Activated gamma-delta T cell treated with Interleukin-2 at 50 U/mL for 16 hours (primary cell): ENCODE data around the gene MED17.
"Not testable (repeated sequence)": the region's sequence is repeated elsewhere in the genome, so short reads cannot be mapped to it uniquely, and the experiment has no call there.

Experiments used
- DNase-seq: peaks from one replicate; pipeline ENCODE4 v3.0.0-alpha.2; 2020

Gene MED17, protein sequence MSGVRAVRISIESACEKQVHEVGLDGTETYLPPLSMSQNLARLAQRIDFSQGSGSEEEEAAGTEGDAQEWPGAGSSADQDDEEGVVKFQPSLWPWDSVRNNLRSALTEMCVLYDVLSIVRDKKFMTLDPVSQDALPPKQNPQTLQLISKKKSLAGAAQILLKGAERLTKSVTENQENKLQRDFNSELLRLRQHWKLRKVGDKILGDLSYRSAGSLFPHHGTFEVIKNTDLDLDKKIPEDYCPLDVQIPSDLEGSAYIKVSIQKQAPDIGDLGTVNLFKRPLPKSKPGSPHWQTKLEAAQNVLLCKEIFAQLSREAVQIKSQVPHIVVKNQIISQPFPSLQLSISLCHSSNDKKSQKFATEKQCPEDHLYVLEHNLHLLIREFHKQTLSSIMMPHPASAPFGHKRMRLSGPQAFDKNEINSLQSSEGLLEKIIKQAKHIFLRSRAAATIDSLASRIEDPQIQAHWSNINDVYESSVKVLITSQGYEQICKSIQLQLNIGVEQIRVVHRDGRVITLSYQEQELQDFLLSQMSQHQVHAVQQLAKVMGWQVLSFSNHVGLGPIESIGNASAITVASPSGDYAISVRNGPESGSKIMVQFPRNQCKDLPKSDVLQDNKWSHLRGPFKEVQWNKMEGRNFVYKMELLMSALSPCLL

DNA sequence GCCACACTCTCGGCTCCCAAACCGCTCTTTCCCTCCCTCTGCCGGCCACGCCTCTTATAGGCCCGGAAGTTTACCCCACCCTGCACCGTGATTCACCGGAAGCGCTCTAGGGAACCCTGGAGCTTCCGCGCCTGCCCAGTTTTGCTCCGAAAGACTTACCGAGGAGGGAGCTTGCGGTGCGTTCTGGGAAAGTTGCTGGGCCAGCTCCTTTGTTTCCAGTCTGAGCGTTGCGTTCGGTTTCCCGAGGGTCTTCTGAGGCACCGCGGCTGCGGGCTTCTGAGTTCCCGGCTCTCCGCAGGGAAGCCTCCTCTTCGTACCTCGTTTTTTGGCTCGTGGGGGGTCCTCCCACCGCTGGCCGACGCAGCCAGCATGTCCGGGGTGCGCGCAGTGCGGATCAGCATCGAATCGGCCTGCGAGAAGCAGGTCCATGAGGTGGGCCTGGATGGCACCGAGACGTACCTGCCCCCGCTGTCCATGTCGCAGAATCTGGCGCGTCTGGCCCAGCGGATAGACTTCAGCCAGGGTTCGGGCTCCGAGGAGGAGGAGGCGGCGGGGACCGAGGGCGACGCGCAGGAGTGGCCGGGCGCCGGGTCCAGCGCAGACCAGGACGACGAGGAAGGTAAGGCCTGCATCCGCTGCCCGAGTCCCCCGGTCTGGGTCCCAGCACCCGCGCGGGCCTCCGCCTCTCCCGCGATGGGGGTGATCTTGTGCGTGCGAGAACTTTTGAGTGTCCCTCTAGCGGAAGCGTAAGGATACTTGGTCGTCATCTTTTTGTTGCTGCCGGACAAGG, at the start of gene MED17:
Gene MED17, plus strand, starts transcription at position 138 of the 790 bp plus-strand sequence. Its CDS starts 232 bp downstream, at position 370.
- DNase-seq, result peak; percentile 87

DNA sequence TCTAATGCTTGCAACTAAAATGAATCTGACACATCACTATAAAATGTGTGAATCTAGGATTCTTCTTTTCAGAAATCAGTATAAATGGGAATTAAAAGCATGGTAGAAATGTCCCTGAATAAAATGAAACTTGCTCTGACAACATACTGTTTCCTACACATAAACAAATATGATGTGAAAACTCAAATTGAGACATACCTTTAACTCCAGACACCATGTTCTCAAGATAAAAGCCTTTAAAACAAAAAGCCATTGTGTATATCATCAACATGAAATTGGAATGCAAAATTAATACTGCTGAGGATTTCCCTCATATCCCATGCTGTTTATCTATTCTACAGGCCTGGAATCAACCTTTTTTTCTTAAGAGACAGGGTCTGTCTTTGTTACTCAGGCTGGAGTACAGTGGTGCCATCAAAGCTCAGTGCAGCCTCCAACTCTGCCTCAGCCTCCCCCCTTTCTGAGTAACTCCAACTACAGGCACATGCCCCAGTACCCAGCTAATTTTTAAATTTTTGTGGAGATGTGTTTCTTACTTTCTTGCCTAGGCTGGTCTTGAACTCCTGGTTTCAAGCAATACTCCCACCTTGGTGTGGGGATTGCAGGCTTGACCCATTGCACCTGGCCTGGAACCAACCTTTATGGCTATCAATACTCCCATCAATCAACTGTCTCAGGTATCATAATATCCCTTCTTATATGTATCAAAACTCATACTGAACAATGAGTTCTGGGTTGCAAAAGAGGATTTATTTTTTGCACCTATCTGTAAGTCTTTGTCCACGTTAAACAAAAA, 49.5 kb upstream of the MED17 start:
- no peak for DNase-seq

DNA sequence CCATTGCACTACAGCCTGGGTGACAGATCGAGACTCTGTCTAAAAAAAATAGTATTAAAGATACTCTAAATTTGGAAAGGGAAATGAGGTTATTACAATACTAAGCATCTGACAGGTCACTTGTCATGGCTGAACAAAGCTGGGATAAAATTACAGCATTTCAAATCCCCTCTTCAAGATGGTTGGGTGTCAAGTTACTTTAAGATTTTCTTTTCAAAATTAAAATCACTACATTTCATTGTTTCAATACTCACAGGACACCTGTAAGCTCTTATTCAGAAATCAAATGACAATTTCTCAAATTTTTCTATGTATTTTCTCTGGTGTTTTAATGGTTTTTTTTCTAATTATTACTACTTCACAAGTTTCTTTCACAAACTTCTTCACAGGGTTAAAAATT, 48.5 kb upstream of the MED17 start:
- DNase-seq, result no peak

DNA sequence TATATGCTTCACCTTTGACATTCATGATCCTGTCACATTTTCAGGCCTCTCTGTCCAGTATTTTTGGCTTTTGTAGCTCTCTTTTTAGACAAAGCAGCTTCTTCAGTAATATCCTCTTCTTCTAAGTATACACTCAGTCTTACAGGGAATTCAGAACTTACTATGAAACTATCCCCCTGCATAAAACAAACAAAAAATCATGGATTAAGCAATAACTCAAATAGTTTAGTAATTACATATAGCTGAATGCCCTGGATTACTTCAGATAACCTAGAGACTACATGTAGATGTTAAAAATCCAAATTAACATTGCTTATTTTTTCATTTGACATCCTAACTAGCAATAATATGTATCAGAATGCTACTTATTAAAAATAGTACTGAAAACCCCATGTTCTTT, 48.0 kb upstream of the MED17 start:
- DNase-seq, result no peak

DNA sequence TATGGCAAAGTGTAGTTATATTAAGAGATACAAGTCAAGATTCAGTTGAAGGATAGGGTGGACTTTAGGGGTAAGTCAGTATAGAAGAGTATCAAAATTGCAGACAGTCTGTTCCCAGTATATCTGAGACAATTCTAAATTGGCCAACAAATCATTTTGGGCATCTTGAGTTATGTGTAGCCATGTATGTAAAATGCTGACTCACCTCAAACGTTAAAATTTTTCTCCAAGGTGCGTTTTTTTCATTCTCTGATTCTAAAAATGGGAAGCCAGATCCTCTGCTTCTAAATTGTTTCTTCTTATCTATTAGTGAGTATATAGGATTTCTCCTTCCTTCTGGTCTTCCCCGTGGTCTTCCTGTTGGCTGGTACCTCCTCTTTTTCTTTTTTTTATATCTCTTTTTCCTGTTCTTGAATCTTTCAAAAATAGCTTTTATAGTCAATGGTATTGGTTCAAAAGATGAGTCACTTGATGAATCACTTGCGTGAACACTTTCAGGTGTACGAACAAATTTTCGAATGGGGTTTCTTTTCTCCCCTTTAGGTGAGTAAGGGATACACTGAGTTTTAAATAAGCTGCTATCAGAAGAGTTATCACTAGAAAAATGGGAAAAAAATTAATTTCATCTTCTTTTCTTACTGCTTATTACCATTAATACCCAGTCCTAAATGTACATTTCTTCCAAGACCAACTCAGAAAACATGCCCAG, 46.0 kb upstream of the MED17 start:
- DNase-seq, result no peak

DNA sequence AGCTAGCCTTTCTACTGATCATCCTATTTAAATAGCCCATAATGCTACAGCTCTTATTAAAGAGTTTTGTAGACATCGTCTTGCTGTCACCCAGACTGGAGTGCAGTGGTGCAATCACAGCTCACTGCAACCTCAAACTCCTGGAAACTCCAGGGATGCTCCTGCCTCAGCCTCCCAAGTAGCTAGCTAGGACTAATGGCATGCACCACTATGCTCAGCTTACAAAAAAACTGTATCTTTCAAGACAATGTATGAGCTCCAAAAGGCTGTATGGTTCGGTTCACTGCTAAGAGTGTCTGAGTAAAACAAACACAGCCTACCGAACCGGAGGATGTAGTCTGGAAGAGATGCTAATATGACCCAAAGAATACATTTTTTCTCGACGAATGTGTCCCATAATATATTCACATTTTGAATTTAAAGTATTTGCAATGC, 45.4 kb upstream of the MED17 start:
- no peak for DNase-seq

DNA sequence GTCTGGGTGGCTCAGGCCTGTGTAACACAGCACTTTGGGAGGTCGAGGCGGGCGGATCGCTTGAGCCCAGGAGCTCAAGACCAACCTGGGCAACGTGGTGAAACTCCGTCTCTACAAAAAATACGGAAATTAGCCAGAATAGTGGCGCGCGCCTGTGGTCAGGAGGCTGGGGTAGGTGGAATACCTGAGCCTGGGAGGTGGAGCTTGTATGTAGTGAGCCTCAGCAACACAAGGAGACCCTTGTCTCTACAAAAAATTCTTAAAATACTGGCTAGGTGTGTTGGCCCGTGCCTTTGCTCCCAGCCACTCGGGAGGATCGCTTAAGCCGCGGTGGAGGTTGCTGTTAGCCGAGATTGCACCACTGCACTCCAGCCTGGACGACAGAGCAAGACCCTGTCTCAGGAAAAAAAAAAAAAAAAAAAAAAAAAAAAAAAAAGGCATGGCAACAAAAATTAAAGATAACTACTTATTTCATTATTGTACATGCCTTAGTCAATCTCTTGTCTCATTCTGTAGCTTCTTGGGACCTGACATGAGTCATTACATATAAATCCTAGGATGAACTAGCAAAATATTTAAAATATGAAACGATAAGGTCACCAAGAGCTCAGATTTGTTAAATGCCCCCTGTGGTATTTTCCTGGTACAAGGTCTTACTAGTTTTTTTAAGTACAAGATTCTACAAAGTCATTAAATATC, 43.9 kb upstream of the MED17 start:
- no peak for DNase-seq

DNA sequence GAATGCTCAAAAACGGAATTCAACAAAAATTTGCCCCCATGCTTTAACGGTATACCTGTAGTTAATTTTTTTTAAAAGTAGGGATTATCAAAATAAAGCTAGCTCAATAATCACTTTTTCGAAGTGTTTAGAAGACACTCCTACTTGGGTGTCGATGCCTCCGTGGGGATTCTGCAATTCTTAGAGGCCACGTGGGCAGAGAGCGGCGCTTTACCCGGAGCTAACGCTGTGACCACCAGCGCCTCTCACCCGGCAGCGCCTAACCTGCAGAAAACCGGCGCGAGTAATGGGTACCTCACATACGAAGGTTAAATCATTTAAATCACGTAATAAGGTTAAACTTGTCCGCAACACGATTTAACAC, 43.4 kb upstream of the MED17 start:
- peak; percentile 52 for DNase-seq

DNA sequence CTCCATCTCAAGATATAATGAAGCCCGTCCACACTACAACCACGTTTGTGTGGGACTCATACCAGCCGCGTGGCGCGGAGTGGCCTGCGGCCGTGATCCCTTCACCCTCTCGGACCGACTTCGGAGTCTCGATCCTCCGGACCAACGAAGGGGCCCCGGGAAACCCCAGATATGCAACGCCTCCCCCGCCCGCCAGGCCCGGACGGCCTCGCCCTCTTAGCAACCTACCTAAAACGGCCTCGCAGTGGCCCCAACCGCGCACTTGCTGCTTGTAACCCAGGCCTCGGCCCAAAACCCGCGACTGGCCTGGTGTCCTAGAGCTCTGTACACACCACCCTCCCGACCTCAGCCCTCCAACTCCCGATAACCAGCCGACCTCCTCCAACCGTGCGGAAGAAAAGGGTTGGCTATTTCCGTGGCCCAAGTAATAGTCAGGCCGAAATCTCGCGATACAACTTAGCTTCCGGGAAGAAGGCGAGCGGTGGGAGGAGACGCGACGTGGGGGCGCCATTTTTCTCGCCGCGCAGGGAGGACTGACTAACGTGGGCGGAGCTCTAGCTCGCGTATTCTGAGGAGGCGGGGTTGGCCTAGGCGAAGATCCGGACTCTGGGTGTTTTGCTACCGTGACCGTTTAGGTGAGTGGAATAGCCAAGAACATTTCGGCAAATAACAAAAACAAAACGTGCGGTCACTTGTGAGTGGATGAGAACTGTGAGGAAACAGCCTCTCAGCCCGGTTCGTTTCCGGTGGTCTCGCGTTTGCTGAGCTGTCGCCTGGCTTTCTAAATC, 42.8 kb upstream of the MED17 start, which contains the start of the genes C11orf54 and TAF1D:
Gene C11orf54, plus strand, starts transcription at position 579 of the 788 bp plus-strand sequence. CDS start 5,722 bp downstream, outside the sequence.
Gene TAF1D, minus strand, starts transcription at position 402 of the 788 bp plus-strand sequence. CDS start 2,191 bp downstream, outside the sequence.
- DNase-seq, result peak; percentile 96

DNA sequence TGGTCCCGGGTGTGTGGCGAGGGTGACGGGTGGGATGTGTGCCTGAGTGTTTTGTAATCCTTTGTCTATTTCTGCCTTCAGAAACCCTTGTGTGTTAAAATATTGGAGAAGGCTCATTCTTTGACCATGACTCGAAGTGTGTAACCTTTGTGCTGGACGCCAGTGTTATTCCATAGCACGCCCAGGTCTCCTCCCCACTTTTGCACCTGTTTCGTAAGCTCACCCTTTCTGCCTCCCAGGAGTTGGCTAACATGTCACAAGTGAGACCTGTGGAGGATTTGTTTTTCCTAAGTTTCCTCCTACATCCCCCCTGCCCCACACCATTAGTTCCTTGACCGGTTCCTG, 42.2 kb upstream of the MED17 start:
- no peak for DNase-seq

DNA sequence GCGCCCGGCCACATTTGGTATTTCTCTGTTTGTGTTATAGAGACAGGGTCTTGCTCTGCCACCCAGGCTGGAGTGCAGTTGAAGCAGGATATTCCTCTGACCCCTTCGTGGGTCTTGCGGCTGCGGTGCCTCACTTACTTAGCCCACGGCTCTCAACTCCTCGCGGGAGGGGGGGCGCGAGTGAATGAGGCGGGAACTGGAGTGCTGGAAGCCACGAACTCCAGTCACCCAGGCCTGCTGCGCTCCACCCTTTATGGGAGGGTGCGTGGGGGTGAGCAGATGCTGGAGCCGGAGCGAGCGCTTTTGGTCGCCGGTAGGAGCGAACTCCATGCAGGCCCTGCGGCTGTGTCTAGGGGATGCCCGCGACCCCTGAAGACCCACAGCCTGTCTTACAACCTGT, 40.8 kb upstream of the MED17 start:
- no peak for DNase-seq

DNA sequence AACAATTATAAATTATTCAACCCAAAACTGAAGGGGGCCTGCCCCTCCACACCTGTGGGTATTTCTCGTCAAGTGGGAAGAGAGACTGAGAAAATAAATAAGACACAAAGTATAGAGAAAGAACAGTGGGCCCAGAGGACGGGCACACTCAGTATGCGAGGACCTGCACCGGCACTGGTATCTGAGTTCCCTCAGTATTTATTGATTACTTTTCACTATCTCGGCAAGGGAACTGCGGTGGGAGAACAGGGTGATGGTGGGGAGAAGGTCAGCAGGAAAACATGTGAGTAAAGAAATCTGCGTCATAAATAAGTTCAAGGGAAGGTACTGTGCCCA, 39.4 kb upstream of the MED17 start:
- no peak for DNase-seq

DNA sequence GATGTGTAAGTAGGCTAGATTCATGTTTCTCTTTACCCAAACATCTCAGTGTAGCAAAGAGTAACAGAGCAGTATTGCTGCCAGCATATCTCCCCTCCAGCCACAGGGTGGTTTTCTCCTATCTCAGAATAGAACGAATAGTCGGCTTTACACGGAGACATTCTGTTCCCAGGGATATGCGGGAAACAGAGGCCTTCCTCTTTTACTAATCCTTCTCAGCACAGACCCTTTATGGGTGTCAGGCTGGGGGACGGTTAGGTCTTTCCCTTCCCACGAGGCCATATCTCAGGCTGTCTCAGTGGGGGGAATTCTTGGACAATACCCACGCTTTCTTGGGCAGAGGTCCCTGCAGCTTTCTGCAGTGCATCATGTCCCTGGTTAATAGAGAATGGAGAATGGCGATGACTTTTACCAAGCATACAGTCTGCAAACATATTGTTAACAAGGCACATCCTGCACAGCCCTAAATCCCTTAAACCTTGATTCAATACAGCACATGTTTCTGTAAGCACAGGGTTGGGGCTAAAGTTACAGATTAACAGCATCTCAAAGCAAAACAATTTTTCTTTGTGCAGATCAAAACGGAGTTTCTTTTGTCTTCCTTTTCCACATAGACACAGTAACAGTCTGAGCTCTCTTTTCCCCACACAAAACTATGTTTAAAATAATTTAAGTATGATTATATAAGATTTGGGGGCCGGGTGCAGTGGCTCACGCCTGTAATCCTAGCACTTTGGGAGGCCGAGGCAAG, 38.9 kb upstream of the MED17 start:
- DNase-seq, result not testable (repeated sequence)

DNA sequence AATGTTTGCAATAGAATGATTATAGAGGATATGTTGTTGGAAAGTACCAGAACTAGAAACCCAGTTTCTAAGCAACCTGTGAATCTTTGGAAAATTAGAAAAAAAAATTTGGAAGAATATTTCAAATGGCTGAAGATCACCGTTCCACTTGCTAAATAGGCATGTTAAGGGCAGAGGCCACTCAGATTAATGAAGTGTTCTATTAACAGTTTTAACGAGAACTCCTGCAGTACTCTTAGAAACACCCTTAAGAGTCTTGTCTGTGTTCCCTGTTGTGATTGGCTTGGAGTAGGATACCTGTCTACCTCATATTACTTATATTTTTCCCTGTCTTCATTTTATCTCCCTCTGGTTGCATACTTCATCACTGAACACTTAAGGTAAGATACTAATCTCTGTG, 38.0 kb upstream of the MED17 start:
- no peak for DNase-seq

DNA sequence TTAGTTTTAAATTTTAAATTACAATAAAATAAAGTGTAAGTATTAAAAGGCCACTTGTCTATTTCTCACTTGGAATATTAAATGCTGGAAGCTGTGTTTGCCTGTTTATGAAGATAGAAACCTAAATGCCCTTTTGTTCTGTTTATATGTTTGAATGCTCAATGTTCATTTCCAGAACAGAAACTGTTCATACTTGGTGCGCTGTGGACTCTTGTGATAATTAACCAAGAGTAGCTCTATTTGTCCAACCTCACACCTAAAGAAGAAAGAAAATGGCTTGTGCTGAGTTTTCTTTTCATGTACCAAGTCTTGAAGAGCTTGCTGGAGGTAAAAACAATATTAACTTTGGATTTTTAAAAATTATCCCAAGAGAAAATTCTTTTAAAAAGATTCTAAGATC, 37.0 kb upstream of the MED17 start:
- no peak for DNase-seq

DNA sequence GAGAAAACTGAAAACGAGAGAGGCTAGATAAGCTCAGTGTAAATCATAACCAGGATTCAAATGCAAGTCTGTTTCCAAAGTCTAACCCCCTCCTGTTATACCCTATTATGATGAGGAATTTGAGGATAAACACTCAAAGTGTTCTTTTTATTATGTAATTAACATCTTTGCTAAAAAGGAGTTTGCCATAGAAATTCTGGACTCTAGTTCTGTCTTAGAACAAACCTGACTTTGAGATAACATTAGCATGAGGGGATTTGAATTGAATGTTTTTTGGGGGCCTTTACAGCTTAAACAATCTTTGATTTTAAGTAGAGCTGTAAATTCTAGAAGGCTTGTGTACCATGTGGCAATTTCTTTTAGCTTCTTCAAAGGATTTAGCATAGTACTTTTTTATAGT, 33.1 kb upstream of the MED17 start:
- no peak for DNase-seq

DNA sequence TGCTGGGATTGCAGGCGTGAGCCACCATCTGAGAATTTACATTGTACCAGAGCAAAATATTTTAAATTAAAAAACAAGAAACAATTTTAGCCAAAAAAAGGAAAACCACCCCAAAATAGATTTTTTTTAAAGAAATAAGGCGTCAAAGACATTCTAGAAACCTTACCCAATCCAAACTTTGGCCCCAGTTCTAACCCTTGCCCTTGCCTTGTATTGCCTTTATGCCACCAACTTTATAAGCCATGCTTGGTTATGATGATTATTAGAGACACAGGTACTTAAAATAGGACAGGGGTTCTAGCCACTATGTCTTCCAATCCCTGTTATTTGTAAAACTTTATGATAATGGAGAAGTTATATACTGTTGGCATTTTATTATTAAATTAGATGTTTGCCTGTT, 30.8 kb upstream of the MED17 start:
- no peak for DNase-seq

DNA sequence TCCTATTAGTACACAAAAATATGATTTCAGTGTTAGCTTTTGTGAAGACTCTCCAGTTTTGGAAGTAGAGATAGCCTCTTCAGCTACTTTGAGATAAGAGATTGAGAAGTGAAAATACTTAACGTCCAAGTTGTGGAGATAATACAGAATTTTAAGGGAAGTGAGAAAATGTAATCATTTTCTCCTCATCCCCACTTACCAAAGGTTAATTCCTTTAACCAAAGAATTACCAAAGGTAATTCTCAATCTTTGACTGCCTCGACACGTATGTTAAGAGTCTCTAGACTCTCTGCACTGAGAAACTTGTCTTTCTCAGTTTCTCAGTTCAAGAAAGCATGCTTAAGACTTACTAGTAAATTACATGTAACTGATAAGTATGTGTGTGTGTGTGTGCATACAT, 27.3 kb upstream of the MED17 start:
- DNase-seq, result no peak

DNA sequence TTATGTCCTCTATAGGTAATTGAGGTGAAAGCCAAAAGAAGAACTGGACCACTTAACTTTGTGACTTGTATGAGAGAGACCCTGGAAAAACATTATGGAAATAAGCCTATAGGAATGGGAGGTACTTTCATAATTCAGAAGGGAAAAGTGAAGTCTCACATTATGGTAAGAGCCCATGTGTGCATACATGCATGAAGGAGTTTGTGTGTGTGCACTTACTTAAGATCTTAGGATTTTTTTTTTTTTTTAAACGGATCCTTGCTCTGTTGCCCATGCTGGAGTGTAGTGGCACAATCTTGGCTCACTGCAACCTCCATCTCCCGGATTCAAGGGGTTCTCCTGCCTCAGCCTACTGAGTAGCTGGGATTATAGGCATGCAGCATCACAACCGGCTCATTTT, 26.8 kb upstream of the MED17 start:
- no peak for DNase-seq
